GM10266 (cell line): ENCODE data around the gene KRTAP10-1.

Experiments
- DNase-seq: peaks from one replicate; pipeline ENCODE4 v3.0.0; 2012; ENCODE audit errors: extremely low spot score
- TF ChIP-seq, protein P1 (sequence below): IDR thresholded peaks from 2 replicates; pipeline ENCODE4 v1.5.1; 2012; ENCODE audit warnings: mild to moderate bottlenecking, low read depth; ENCODE audit not compliant: control insufficient read depth, insufficient read depth; ENCODE audit errors: missing control alignments

KRTAP10-1 gene

GRCh38 chr21:44572959-44573583 is 33.1 kb upstream of the KRTAP10-1 start:
- peak; percentile 20 for DNase-seq
- TF ChIP-seq, protein P1, sequence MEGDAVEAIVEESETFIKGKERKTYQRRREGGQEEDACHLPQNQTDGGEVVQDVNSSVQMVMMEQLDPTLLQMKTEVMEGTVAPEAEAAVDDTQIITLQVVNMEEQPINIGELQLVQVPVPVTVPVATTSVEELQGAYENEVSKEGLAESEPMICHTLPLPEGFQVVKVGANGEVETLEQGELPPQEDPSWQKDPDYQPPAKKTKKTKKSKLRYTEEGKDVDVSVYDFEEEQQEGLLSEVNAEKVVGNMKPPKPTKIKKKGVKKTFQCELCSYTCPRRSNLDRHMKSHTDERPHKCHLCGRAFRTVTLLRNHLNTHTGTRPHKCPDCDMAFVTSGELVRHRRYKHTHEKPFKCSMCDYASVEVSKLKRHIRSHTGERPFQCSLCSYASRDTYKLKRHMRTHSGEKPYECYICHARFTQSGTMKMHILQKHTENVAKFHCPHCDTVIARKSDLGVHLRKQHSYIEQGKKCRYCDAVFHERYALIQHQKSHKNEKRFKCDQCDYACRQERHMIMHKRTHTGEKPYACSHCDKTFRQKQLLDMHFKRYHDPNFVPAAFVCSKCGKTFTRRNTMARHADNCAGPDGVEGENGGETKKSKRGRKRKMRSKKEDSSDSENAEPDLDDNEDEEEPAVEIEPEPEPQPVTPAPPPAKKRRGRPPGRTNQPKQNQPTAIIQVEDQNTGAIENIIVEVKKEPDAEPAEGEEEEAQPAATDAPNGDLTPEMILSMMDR: no peak

DNA sequence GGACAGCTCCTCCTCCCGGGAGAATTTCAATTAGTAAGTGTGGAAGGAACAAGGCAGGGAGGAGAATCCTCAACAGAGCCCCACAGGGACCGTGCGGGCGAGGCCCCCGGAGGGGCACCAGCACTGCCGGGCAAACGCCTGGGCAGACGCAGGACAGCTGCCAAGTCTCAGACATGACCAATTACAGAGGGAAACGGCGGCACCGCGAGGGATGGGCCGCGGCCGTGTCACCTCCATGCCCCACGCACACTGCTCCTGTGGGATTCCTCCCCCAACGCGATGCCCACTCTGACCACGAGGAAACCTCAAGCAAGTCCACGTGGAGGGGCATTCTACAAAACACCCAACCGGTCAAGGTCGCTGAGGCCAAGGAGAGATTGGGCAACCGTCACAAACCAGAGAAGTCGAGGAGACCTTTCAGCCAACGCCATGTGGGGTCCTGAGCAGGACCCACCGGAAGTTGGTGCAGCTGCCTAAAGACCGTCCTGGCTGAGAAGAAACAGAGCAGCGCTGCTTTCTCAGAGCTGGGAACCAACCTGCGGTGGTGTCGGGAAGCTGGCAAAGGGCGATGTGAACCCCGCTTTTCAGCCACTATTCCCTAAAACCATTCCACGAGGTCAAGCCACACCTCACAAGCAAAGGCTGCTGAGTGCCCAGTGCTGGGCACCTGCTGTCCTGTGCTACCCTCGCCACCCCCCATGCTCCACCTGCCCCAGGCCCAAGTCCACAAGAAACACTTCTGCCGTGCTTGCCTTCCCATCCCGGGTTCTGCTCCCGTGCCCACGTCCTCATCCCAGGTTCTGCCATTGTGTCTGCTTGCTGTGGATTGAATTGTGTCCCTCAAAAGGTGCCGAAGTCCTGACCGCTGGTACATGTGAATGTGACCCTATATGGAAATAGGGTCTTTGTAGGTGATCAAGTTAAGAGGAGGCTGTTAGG is 32.1 kb upstream of the KRTAP10-1 start:
- TF ChIP-seq, protein P1: no peak
- no peak for DNase-seq

DNA sequence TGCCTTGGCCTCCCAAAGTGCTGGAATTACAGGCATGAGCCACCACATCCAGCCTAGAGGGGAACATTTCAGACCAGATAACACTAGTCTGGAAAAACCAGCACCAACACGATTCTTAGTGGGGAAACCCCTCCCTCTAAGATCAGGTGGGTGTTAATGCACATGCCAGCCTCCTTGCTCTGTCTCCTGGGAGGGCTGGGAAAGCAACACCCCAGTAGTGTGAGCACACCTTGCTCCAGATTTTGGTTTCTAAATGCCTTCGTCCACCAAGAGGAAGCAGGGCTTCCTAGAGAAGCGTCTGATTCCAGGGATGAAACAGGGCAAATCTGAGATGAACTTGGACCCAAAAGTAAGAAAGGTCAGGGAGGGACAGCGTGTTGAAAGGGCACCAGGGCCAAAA is 31.3 kb upstream of the KRTAP10-1 start:
- no peak for DNase-seq

GRCh38 chr21:44569861-44570517 is 30.0 kb upstream of the KRTAP10-1 start:
- TF ChIP-seq, protein P1: no peak
- DNase-seq: no peak

More for the DNA sequence above, 31.3 kb upstream of the KRTAP10-1 start:
- TF ChIP-seq, protein P1: no peak

GRCh38 chr21:44568667-44569556 is 28.9 kb upstream of the KRTAP10-1 start:
- no peak for DNase-seq
- TF ChIP-seq, protein P1: no peak

- no peak for DNase-seq
- TF ChIP-seq, protein P1: no peak
Observed at GRCh38 chr21:44568261-44568660, 28.3 kb upstream of the KRTAP10-1 start.
